ENCODE data around the gene SLC1A4. TPM values are rescaled to one million over a fixed set of nuclear protein-coding genes. Genes with fewer than 3 reads are reported as not detected.

Gene SLC1A4
- polyA plus RNA-seq, 1 donor from 2014 or later, result 33.8 TPM

GRCh38 chr2:65072181-65072970, 83.2 kb downstream of the SLC1A4 start:
- Histone ChIP-seq H2AFZ (ENCODE audit: low read depth, low read length) (no peak overlapping the region), H3K4me2 (ENCODE audit: low read length) (no peak overlapping the region), H3K27ac (ENCODE audit: low read length) (no peak overlapping the region), H3K27me3 (ENCODE audit: insufficient read depth, low read depth, low read length) (no peaks in the 10 kb centered on the region), H3K79me2 (replicated peaks; ENCODE audit: insufficient read depth, low read length) (peaks cover 4% of the 10 kb centered on the region), H3K9me3 (ENCODE audit: low read length) (no peaks in the 10 kb centered on the region), H3K9ac (ENCODE audit: low read length) (no peak overlapping the region), H3K36me3 (ENCODE audit: insufficient read depth, low read length) (peaks cover 9% of the 10 kb centered on the region), H3K4me3 (ENCODE audit: low read length) (no peak overlapping the region), H3F3A (ENCODE audit: insufficient read depth, low read length, poor library complexity, severe bottlenecking) (no peaks in the 10 kb centered on the region), H4K20me1 (ENCODE audit: insufficient read depth) (peaks cover 3% of the 10 kb centered on the region), H3K9me2 (ENCODE audit: insufficient read depth, low read length) (no peaks in the 10 kb centered on the region)
- no peak for TF ChIP-seq EP300 (conservative IDR thresholded peaks at IDR 0.05; ENCODE audit: poor library complexity, severe bottlenecking)
- TF ChIP-seq CTCF (IDR thresholded peaks at IDR 0.05; ENCODE audit: poor library complexity, severe bottlenecking), result no peak
- TF ChIP-seq RAD21 (conservative IDR thresholded peaks at IDR 0.05), result no peak
- no peak for TF ChIP-seq MXI1 (conservative IDR thresholded peaks at IDR 0.05; ENCODE audit: poor library complexity, severe bottlenecking)
- TF ChIP-seq REST (IDR thresholded peaks at IDR 0.05; ENCODE audit: borderline replicate concordance), result no peak
- no peak for TF ChIP-seq POLR2AphosphoS5 (IDR thresholded peaks at IDR 0.05)
- no peak for TF ChIP-seq EZH2 (IDR thresholded peaks at IDR 0.05; ENCODE audit: borderline replicate concordance, insufficient read depth, low read length, poor library complexity, severe bottlenecking)
- no peak for TF ChIP-seq SMC3 (conservative IDR thresholded peaks at IDR 0.05; ENCODE audit: poor library complexity)
- no peak for TF ChIP-seq TAF1 (IDR thresholded peaks at IDR 0.05; ENCODE audit: low read depth)

Small RNA genes within 50 kb of the gene (small RNA-seq; reads per million reads assigned to genes)
- gene RNU6-548P, result 0 reads per million in 3 experiments

Other genes with a start within 250 kb of the SLC1A4 start
- gene CEP68, start 67.0 kb downstream of the SLC1A4 start, polyA plus RNA-seq, result 34.7 and 38.8 TPM in 2 replicates
- gene RAB1A, start 140.7 kb downstream of the SLC1A4 start, polyA plus RNA-seq, result 213 and 240 TPM in 2 replicates
- 100 and 118 TPM in 2 replicates for gene ACTR2, start 238.4 kb downstream of the SLC1A4 start, polyA plus RNA-seq

All from neural cell (in vitro differentiated cells).